Measurements from ENCODE around the gene SHROOM2.

GRCh38 chrX:9775930-9776329 lies 10.3 kb upstream of the SHROOM2 start:
- no peak for TF ChIP-seq EZH2 (IDR thresholded peaks at IDR 0.05; ENCODE audit: low read length)
- TF ChIP-seq, protein P1, sequence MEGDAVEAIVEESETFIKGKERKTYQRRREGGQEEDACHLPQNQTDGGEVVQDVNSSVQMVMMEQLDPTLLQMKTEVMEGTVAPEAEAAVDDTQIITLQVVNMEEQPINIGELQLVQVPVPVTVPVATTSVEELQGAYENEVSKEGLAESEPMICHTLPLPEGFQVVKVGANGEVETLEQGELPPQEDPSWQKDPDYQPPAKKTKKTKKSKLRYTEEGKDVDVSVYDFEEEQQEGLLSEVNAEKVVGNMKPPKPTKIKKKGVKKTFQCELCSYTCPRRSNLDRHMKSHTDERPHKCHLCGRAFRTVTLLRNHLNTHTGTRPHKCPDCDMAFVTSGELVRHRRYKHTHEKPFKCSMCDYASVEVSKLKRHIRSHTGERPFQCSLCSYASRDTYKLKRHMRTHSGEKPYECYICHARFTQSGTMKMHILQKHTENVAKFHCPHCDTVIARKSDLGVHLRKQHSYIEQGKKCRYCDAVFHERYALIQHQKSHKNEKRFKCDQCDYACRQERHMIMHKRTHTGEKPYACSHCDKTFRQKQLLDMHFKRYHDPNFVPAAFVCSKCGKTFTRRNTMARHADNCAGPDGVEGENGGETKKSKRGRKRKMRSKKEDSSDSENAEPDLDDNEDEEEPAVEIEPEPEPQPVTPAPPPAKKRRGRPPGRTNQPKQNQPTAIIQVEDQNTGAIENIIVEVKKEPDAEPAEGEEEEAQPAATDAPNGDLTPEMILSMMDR (optimal IDR thresholded peaks at IDR 0.05 in 1 of 3, IDR thresholded peaks at IDR 0.05 in 1 of 3, conservative IDR thresholded peaks at IDR 0.05 in 1 of 3; ENCODE audit: extremely low read depth in 1 of 3, insufficient read depth in 2 of 3, low read length in 3 of 3), result no peak

Measured in keratinocyte (primary cell).